ENCODE measurements around the gene SYCP2L. TPM values are rescaled to one million over a fixed set of nuclear protein-coding genes. Genes with fewer than 3 reads are reported as not detected.

Gene SYCP2L
- polyA plus RNA-seq, 1 donor (not counting 4 experiments of a cell fraction or from before 2014, with no cell fraction given): 1.3 TPM

GRCh38 chr6:10991115-10991514 lies 104.3 kb downstream of the SYCP2L start:
- no peak overlapping the region for H3K4me2 ChIP-seq (ENCODE audit: control insufficient read depth, extremely low read depth, insufficient read depth, low read depth, low read length)
- H3K4me1 ChIP-seq (ENCODE audit: control insufficient read depth, extremely low read depth, insufficient read depth, low read length): no peaks in the 10 kb centered on the region
- H3K79me2 ChIP-seq (ENCODE audit: control insufficient read depth, insufficient read depth, low read length): no peaks in the 10 kb centered on the region
- H3K4me3 ChIP-seq (ENCODE audit: control insufficient read depth in 2 of 3, extremely low read depth in 1 of 3, insufficient read depth in 2 of 3, low read depth in 1 of 3, low read length in 3 of 3): no peak overlapping the region
- H3K27me3 ChIP-seq (ENCODE audit: control insufficient read depth, extremely low read depth, insufficient read depth, low read length): no peaks in the 10 kb centered on the region
- no peak overlapping the region for H3K9ac ChIP-seq (ENCODE audit: control insufficient read depth, extremely low read depth, insufficient read depth, low read length)
- H4K20me1 ChIP-seq (ENCODE audit: control insufficient read depth, extremely low read depth, insufficient read depth, low read length): no peaks in the 10 kb centered on the region
- TF ChIP-seq EZH2 (IDR thresholded peaks at IDR 0.05; ENCODE audit: low read length): no peak
- no peak for TF ChIP-seq CTCF (optimal IDR thresholded peaks at IDR 0.05 in 1 of 3, IDR thresholded peaks at IDR 0.05 in 1 of 3, conservative IDR thresholded peaks at IDR 0.05 in 1 of 3; ENCODE audit: extremely low read depth in 1 of 3, insufficient read depth in 2 of 3, low read length in 3 of 3)
- no peaks in the 10 kb centered on the region for H3K9me1 ChIP-seq (ENCODE audit: control insufficient read depth, extremely low read depth, insufficient read depth, low read length)
- H2AFZ ChIP-seq (ENCODE audit: control insufficient read depth, low read length): no peak overlapping the region
- DNase-seq (ENCODE audit: low read depth, low spot score) (no peak), FAIRE-seq (no peak)
- no peaks in the 10 kb centered on the region for H3K9me3 ChIP-seq (ENCODE audit: control insufficient read depth, low read depth, low read length)
- H3K27ac ChIP-seq (ENCODE audit: control insufficient read depth, insufficient read depth, low read length): no peak overlapping the region
- dilution Hi-C loops (cut with MboI; ENCODE audit: extremely low pct_ligation_motif_present, low sequenced_read_pairs): no loop called here
- H3K36me3 ChIP-seq (ENCODE audit: control insufficient read depth in 2 of 2, extremely low read depth in 1 of 2, insufficient read depth in 2 of 2, low read length in 2 of 2): no peaks in the 10 kb centered on the region

- Histone ChIP-seq H3K27ac (ENCODE audit: control insufficient read depth, insufficient read depth, low read length) (no peak overlapping the region), H3K4me1 (ENCODE audit: control insufficient read depth, extremely low read depth, insufficient read depth, low read length) (no peaks in the 10 kb centered on the region), H3K79me2 (ENCODE audit: control insufficient read depth, insufficient read depth, low read length) (no peaks in the 10 kb centered on the region), H3K9me1 (ENCODE audit: control insufficient read depth, extremely low read depth, insufficient read depth, low read length) (no peaks in the 10 kb centered on the region), H3K27me3 (ENCODE audit: control insufficient read depth, extremely low read depth, insufficient read depth, low read length) (no peaks in the 10 kb centered on the region), H3K36me3 (ENCODE audit: control insufficient read depth in 2 of 2, extremely low read depth in 1 of 2, insufficient read depth in 2 of 2, low read length in 2 of 2) (no peaks in the 10 kb centered on the region), H3K9me3 (ENCODE audit: control insufficient read depth, low read depth, low read length) (no peaks in the 10 kb centered on the region), H2AFZ (ENCODE audit: control insufficient read depth, low read length) (no peak overlapping the region), H3K9ac (ENCODE audit: control insufficient read depth, extremely low read depth, insufficient read depth, low read length) (no peak overlapping the region), H3K4me3 (ENCODE audit: control insufficient read depth in 2 of 3, extremely low read depth in 1 of 3, insufficient read depth in 2 of 3, low read depth in 1 of 3, low read length in 3 of 3) (no peak overlapping the region), H4K20me1 (ENCODE audit: control insufficient read depth, extremely low read depth, insufficient read depth, low read length) (no peaks in the 10 kb centered on the region), H3K4me2 (ENCODE audit: control insufficient read depth, extremely low read depth, insufficient read depth, low read depth, low read length) (no peak overlapping the region)
- no peak for FAIRE-seq
- no peak for DNase-seq (ENCODE audit: low read depth, low spot score)
- TF ChIP-seq EZH2 (IDR thresholded peaks at IDR 0.05; ENCODE audit: low read length) (no peak), CTCF (optimal IDR thresholded peaks at IDR 0.05 in 1 of 3, IDR thresholded peaks at IDR 0.05 in 1 of 3, conservative IDR thresholded peaks at IDR 0.05 in 1 of 3; ENCODE audit: extremely low read depth in 1 of 3, insufficient read depth in 2 of 3, low read length in 3 of 3) (no peak)
- dilution Hi-C loops (cut with MboI; ENCODE audit: extremely low pct_ligation_motif_present, low sequenced_read_pairs): no loop called here
These were observed 107.0 kb downstream of the SYCP2L start for GRCh38 chr6:10993896-10994295.

All from keratinocyte (primary cell).